GM21526 (cell line): ENCODE results near the gene CUX1.
"Not testable (repeated sequence)": the region's sequence is repeated elsewhere in the genome, so short reads cannot be mapped to it uniquely, and the experiment has no call there.

Source experiments
- ATAC-seq: cut with Tn5 transposase; IDR thresholded peaks from one replicate; pipeline ENCODE4 v1.9.1; 2021; ENCODE audit warnings: moderate library complexity; ENCODE audit not compliant: unreplicated experiment, low FRiP score

CUX1 gene

DNA sequence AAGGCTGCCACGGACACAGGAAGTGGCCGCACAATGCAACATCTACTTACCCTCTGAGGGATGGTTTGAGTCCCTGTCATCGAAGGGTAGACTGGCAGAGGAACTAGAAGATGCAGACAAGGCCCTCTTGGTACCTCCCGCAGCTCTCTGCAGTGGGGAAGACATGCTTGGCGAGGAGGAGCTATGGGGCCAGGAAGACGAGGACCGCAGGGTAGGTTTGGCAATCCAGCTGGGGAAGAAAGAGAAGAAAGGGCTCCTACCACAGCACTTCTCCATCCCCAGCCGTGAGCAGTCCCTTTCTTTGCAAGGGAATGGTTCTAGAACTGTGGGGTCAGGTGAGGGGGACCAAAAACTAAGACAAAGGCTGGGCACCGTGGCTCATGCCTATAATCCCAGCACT is 511.9 kb downstream of the CUX1 start:
- ATAC-seq = not testable (repeated sequence)

GRCh38 chr7:102330666-102331460 is 513.4 kb downstream of the CUX1 start:
- not testable (repeated sequence) for ATAC-seq
